ENCODE data around the gene TRIM10.

TRIM10 gene

DNA sequence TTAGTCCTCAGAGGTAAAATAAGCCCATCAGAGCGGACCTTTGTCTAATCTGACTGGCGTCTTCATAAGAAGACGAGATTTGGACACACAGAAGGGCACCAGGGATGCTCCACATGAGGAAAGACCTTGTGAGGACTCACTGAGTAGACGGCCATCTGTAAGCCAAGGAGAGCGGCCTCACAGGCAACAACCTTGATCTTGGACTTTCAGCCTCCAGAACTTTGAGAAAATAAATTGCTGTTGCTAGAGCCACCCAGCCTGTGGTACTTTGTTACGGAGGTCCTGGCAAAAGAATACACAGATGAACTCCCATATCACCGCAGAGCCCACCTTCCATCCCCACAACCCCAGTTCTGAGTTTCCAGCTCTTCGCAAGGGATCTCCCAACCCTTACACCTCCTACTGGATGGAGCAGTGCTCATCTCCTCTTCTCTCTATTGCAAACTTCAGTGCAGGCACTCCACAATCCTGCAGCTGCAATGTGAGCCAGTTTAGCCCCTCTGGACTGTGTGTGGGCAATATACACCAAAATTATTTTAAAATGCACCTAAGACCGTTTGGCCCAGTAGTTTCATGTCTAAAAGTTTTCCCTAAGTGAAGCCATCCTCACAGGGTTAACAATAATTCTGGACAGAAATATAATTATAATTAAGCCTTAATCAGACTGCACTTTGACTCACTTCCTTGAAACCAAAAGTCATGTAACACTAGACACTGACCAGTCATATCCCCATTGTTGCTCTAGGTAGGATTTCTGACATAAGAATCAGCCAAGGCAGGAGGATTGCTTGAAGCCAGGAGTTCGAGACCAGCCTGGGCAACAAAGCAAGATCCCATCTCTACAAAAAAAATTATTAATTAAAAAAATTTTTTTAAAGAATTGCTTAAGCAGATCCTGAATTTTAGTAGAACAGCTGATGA lies 39.3 kb downstream of the TRIM10 start:
- TF ChIP-seq CREB1 (IDR thresholded peaks at IDR 0.05; ENCODE audit: low read depth) (no peak), TAF1 (IDR thresholded peaks at IDR 0.05; ENCODE audit: low read depth) (no peak), NFIC (IDR thresholded peaks at IDR 0.05) (no peak), ZBTB7A (IDR thresholded peaks at IDR 0.05; ENCODE audit: low read depth) (no peak), CEBPB (IDR thresholded peaks at IDR 0.05) (no peak), EP300 (IDR thresholded peaks at IDR 0.05; ENCODE audit: borderline replicate concordance) (no peak), EGR1 (IDR thresholded peaks at IDR 0.05) (no peak), TEAD4 (IDR thresholded peaks at IDR 0.05) (no peak), FOXM1 (IDR thresholded peaks at IDR 0.05; ENCODE audit: borderline replicate concordance, low read depth) (no peak), RAD21 (IDR thresholded peaks at IDR 0.05; ENCODE audit: low read depth) (no peak), YY1 (IDR thresholded peaks at IDR 0.05; ENCODE audit: low read depth) (no peak), TCF12 (IDR thresholded peaks at IDR 0.05; ENCODE audit: low read depth) (no peak)
- TF ChIP-seq, protein P1, sequence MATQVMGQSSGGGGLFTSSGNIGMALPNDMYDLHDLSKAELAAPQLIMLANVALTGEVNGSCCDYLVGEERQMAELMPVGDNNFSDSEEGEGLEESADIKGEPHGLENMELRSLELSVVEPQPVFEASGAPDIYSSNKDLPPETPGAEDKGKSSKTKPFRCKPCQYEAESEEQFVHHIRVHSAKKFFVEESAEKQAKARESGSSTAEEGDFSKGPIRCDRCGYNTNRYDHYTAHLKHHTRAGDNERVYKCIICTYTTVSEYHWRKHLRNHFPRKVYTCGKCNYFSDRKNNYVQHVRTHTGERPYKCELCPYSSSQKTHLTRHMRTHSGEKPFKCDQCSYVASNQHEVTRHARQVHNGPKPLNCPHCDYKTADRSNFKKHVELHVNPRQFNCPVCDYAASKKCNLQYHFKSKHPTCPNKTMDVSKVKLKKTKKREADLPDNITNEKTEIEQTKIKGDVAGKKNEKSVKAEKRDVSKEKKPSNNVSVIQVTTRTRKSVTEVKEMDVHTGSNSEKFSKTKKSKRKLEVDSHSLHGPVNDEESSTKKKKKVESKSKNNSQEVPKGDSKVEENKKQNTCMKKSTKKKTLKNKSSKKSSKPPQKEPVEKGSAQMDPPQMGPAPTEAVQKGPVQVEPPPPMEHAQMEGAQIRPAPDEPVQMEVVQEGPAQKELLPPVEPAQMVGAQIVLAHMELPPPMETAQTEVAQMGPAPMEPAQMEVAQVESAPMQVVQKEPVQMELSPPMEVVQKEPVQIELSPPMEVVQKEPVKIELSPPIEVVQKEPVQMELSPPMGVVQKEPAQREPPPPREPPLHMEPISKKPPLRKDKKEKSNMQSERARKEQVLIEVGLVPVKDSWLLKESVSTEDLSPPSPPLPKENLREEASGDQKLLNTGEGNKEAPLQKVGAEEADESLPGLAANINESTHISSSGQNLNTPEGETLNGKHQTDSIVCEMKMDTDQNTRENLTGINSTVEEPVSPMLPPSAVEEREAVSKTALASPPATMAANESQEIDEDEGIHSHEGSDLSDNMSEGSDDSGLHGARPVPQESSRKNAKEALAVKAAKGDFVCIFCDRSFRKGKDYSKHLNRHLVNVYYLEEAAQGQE (IDR thresholded peaks at IDR 0.05; ENCODE audit: low read depth), result no peak
- TF ChIP-seq, protein P2, sequence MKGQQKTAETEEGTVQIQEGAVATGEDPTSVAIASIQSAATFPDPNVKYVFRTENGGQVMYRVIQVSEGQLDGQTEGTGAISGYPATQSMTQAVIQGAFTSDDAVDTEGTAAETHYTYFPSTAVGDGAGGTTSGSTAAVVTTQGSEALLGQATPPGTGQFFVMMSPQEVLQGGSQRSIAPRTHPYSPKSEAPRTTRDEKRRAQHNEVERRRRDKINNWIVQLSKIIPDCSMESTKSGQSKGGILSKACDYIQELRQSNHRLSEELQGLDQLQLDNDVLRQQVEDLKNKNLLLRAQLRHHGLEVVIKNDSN (IDR thresholded peaks at IDR 0.05), result no peak
- TF ChIP-seq, protein P3, sequence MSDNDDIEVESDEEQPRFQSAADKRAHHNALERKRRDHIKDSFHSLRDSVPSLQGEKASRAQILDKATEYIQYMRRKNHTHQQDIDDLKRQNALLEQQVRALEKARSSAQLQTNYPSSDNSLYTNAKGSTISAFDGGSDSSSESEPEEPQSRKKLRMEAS (IDR thresholded peaks at IDR 0.05), result no peak

DNA sequence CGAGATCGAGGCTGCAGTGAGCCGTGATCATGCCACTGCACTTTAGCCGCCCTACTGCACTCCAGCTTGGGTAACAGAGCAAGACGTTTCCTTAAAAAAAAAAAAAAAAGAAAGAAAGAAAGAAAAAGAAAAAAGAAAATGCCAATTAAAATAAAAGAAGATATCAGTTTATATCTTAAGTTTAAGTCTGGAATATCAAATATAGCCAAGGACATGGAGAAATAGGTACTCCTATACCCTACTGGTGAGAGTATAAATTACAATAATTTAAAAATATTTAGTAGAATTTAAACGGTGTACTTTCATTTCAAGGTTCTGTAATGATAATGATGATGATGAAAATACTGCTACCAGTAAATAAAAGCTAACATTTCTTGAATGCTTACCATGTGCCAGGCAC lies 44.3 kb downstream of the TRIM10 start:
- TF ChIP-seq, protein P2 (IDR thresholded peaks at IDR 0.05), result no peak
- TF ChIP-seq RAD21 (IDR thresholded peaks at IDR 0.05; ENCODE audit: low read depth) (no peak), FOXM1 (IDR thresholded peaks at IDR 0.05; ENCODE audit: borderline replicate concordance, low read depth) (no peak), TAF1 (IDR thresholded peaks at IDR 0.05; ENCODE audit: low read depth) (no peak), YY1 (IDR thresholded peaks at IDR 0.05; ENCODE audit: low read depth) (no peak), TEAD4 (IDR thresholded peaks at IDR 0.05) (no peak), EGR1 (IDR thresholded peaks at IDR 0.05) (no peak), CREB1 (IDR thresholded peaks at IDR 0.05; ENCODE audit: low read depth) (no peak), TCF12 (IDR thresholded peaks at IDR 0.05; ENCODE audit: low read depth) (no peak)
- TF ChIP-seq, protein P3 (IDR thresholded peaks at IDR 0.05), result no peak

DNA sequence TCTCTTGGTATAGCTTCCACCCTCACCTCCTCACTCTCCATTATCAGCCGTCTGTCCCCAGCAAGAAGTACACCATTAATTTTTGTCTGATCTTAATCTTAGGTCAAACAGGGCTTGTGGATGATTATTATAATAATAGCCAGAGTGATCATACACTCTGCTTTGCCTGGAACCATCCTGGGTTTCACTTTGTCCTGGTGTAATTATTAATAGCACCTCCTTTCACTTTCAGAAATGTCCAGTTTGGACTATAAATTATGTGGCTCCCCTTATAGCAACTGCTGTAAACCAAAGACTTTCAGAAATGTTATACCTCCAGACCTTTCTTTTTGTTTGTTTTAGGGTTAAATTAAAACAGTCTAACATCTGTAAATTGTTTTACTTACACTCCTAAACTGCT lies 47.2 kb downstream of the TRIM10 start:
- TF ChIP-seq TEAD4 (IDR thresholded peaks at IDR 0.05), result no peak

DNA sequence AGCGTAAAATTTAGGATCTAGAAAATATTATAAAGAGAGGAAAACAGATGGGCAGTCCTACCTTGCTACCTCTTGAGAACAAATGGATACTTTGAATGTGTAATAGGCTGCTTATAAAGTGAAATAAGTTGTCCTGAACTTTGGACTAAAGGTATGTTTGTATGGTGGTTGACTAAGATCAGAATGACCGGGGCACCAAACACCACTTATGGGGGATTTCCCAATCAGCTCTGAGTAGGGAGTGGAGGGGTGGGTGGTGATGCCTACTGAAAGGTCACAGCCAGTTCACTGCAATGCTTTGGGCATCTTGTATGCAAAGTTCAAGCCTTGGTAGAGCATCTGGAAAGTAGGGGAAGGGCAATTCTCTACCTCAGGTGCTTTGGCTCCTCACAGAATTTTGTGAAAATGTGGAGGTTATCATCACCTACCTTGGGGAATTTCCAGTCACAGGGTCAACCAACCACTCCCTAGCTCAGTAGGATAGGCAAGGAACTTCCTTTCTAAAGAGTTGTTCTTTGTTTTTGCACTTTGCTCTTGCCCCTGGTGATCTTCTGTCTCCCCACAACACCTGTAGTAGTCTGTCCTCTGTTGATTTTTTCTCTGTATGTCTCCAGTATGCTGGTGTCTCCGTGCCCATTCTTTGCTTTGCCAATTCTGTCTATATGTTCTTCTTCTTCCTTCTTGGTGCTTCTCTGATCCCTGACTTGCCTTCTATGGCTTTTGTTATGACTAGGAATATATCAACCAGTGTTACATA lies 47.8 kb downstream of the TRIM10 start, which contains the start of gene TRIM31:
TSS of gene TRIM31 (minus strand) at position 88 of the 757 bp plus-strand sequence. CDS start 285 bp downstream, outside the sequence.
- no peak for TF ChIP-seq CEBPB (IDR thresholded peaks at IDR 0.05)
- TF ChIP-seq, protein P2 (IDR thresholded peaks at IDR 0.05), result no peak
- TF ChIP-seq, protein P3 (IDR thresholded peaks at IDR 0.05), result no peak
- TF ChIP-seq ZBTB7A (IDR thresholded peaks at IDR 0.05; ENCODE audit: low read depth), result no peak
- no peak for TF ChIP-seq EP300 (IDR thresholded peaks at IDR 0.05; ENCODE audit: borderline replicate concordance)
- no peak for TF ChIP-seq NFIC (IDR thresholded peaks at IDR 0.05)
- TF ChIP-seq CREB1 (IDR thresholded peaks at IDR 0.05; ENCODE audit: low read depth), result no peak
- TF ChIP-seq FOXM1 (IDR thresholded peaks at IDR 0.05; ENCODE audit: borderline replicate concordance, low read depth), result no peak
- TF ChIP-seq, protein P1 (IDR thresholded peaks at IDR 0.05; ENCODE audit: low read depth), result no peak
- no peak for TF ChIP-seq RAD21 (IDR thresholded peaks at IDR 0.05; ENCODE audit: low read depth)
- TF ChIP-seq TEAD4 (IDR thresholded peaks at IDR 0.05), result no peak
- no peak for TF ChIP-seq TCF12 (IDR thresholded peaks at IDR 0.05; ENCODE audit: low read depth)
- no peak for TF ChIP-seq YY1 (IDR thresholded peaks at IDR 0.05; ENCODE audit: low read depth)
- no peak for TF ChIP-seq TAF1 (IDR thresholded peaks at IDR 0.05; ENCODE audit: low read depth)
- no peak for TF ChIP-seq EGR1 (IDR thresholded peaks at IDR 0.05)

All from Ishikawa (cell line).